IPS-18a (cell line): Measurements from ENCODE around the gene CD52.
A peak's percentile ranks its signal among the peaks of the same experiment; 100 is the strongest.

Experiments
- H3K27ac ChIP-seq: one replicate; pipeline ENCODE4 v1.5.1; 2013; ENCODE audit warnings: low read length
- H3K27me3 ChIP-seq: one replicate; pipeline ENCODE4 v1.6.1; 2013; ENCODE audit warnings: mild to moderate bottlenecking, low read length; ENCODE audit not compliant: control insufficient read depth, insufficient read depth
- H3K36me3 ChIP-seq: one replicate; pipeline ENCODE4 v1.6.1; 2013; ENCODE audit warnings: low read depth, low read length; ENCODE audit not compliant: control insufficient read depth
- H3K4me1 ChIP-seq: one replicate; pipeline ENCODE4 v1.6.1; 2013; ENCODE audit warnings: low read depth, low read length; ENCODE audit not compliant: control insufficient read depth
- H3K4me3 ChIP-seq: one replicate; pipeline ENCODE4 v1.5.1; 2013; ENCODE audit warnings: low read length
- H3K9ac ChIP-seq: one replicate; pipeline ENCODE4 v1.6.1; 2013; ENCODE audit warnings: mild to moderate bottlenecking, low read length, moderate library complexity
- H3K9me3 ChIP-seq: one replicate; pipeline ENCODE4 v1.6.1; 2013; ENCODE audit warnings: low read depth, low read length; ENCODE audit not compliant: control insufficient read depth

Gene CD52

DNA sequence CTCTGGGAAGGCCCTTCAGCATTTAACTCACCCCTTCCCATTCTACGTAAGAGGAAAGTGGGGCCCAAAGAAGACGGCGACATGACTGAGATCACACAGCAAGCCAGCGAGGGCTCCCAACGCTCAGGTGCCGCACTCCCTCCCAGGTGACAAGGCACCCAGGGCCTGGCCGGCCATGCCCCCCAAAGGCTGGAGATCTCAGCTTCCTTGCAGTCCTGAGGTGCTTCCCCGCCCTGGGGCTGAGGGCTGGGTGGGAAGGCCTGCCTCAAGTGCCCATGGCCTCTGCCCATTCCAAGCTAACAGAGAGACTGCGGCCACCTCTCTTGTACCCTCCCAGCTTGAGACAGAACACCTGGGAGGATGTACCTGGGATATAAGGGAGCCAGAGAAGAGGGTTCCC is 37.2 kb downstream of the CD52 start:
- Histone ChIP-seq H3K4me3 (no peak overlapping the region), H3K9me3 (no peaks in the 10 kb centered on the region), H3K27ac (no peak overlapping the region), H3K4me1 (peaks cover 22% of the 10 kb centered on the region), H3K27me3 (peaks cover 11% of the 10 kb centered on the region), H3K9ac (no peak overlapping the region), H3K36me3 (no peaks in the 10 kb centered on the region)

DNA sequence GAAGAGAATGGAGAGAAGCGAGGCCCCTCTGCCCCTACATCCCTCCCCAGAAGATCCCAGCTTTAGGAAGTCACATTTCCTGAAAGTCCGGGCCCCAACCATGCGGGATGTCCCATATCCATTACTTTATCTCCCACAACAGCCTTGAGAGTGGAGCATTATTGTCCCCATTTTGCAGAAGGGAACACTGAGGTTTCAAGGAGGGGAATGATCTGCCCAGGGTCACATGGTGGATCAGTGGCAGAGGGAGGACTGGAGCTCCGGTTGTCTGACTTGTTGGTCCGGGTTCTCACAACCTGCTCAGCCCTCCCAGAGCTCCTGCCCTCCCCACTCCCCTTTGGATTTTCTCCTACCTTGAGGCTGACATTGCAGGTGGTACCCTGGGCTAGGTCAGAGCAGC is 38.3 kb downstream of the CD52 start:
- Histone ChIP-seq H3K27me3 (peaks cover 20% of the 10 kb centered on the region), H3K9me3 (no peaks in the 10 kb centered on the region), H3K9ac (no peak overlapping the region)

DNA sequence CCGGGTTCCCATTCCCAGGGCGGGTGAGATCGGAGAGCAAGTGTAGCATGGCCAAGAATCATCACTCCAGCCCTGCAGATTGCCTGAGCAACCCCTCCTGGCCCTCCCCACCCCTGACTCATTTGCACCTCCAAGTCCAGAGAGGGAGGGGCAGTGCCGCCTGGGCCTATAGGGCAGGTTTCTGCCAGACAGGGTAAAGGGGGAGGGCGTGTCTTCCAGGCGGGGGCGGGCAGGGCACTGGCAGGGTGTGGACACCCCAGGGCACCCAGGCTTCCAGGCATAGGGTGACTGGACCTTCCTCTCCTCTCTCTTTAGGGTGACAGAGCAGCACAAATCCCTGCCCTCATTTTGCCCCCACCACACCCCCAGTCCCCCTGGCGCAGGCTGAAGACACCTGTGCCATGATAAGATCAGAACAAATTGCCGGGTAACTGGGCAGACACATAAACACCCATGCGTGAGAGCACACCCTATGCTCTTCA is 39.4 kb downstream of the CD52 start:
- Histone ChIP-seq H3K27me3 (peaks cover 30% of the 10 kb centered on the region), H3K9ac (no peak overlapping the region), H3K36me3 (no peaks in the 10 kb centered on the region), H3K4me1 (peaks cover 9% of the 10 kb centered on the region), H3K9me3 (no peaks in the 10 kb centered on the region), H3K4me3 (no peak overlapping the region), H3K27ac (no peak overlapping the region)

More for the DNA sequence above, 38.3 kb downstream of the CD52 start:
- H3K36me3 ChIP-seq, result no peaks in the 10 kb centered on the region
- H3K4me1 ChIP-seq, result peaks cover 13% of the 10 kb centered on the region
- no peak overlapping the region for H3K4me3 ChIP-seq
- no peak overlapping the region for H3K27ac ChIP-seq

DNA sequence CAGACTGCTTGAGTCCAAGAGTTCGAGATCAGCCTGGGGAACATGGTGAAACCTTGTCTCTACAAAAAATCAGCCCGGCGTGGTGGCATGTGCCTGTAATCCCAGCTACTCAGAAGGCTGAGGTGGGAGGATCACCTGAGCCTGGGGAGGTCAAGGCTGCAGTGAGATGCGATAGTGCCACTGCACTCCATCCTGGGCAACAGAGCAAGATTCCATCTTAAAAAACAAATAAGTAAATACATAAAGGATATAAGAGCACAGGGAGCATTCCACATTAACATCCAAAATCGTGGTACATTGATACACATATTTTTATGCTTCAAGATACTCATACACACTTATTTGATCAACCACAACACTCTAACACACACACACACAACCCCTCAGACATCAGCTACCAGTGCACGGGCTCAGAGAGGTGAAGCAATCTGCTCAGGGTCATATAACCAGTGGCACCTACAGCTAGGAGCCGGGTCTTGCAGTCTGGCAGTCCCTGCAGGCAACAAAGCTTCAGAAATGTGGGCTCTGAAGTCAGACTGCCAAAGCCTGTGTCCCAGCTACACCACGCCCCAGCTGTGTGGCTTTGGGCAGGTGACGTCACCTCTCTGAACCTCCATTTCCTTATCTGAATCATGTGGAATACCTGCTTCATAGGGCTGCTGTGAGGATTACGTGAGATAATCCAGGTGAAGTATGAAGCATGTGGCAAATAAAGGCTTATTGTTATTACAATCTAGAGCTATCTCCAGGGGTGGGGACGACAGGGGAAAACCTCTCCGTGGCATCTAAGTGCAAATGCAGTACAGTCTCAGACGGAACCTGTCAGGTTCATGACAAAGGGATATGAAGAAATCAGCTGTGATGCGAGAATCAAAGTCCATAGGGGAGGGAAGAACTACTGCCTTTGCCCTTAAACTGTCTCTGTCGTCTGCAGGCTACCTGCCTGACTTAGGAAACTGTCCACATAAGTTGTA is 40.9 kb downstream of the CD52 start:
- no peaks in the 10 kb centered on the region for H3K9me3 ChIP-seq
- no peak overlapping the region for H3K27ac ChIP-seq
- H3K4me1 ChIP-seq, result peaks cover 9% of the 10 kb centered on the region
- no peak overlapping the region for H3K9ac ChIP-seq
- peak overlapping the region; percentile 26 for H3K4me3 ChIP-seq
- peaks cover 33% of the 10 kb centered on the region for H3K27me3 ChIP-seq
- H3K36me3 ChIP-seq, result no peaks in the 10 kb centered on the region

DNA sequence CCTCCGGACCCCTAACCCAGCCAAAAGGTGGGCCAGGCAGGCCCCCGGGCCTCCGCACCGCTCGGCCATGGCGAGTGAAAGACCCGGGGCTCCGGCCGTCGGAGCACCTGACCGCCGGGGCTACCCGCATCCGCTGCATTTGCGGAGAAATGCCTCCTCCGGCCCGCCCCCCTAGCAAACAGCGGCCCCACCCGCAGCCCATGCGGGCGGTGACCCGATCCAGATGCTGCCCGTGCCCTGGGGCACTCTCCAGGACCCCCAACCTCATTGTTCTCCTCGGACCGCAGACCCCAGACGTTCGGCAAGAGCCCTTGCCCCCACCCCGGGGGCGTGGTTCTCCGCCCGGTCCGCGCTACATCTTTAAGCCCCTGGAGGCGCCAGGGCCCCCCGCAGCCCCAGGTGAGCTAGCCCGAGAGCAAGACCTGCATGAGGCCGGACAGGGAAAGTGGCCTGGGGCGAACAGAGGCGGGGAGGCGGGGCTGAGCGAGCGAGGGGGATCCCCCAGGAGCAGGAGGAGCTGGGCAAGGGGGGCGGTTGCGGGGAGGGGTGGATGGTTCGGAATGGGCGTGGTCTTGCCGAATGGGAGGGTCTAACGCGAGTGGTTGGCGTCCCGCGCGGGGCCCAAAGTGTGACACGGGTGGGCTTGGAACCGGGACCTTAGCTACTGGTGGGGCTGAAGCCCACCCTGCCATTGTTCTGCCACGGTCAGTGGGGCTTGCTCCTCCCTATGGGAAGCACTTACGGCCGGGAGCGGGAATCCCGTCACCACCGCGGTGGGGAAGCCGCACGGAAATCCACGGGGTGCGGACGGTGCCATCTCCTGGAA is 42.4 kb downstream of the CD52 start:
- peaks cover 41% of the 10 kb centered on the region for H3K27me3 ChIP-seq
- no peaks in the 10 kb centered on the region for H3K9me3 ChIP-seq
- H3K4me1 ChIP-seq, result peaks cover 12% of the 10 kb centered on the region
- peak overlapping the region; percentile 70 for H3K4me3 ChIP-seq
- peak overlapping the region; percentile 60 for H3K9ac ChIP-seq
- H3K27ac ChIP-seq, result no peak overlapping the region
- H3K36me3 ChIP-seq, result no peaks in the 10 kb centered on the region

DNA sequence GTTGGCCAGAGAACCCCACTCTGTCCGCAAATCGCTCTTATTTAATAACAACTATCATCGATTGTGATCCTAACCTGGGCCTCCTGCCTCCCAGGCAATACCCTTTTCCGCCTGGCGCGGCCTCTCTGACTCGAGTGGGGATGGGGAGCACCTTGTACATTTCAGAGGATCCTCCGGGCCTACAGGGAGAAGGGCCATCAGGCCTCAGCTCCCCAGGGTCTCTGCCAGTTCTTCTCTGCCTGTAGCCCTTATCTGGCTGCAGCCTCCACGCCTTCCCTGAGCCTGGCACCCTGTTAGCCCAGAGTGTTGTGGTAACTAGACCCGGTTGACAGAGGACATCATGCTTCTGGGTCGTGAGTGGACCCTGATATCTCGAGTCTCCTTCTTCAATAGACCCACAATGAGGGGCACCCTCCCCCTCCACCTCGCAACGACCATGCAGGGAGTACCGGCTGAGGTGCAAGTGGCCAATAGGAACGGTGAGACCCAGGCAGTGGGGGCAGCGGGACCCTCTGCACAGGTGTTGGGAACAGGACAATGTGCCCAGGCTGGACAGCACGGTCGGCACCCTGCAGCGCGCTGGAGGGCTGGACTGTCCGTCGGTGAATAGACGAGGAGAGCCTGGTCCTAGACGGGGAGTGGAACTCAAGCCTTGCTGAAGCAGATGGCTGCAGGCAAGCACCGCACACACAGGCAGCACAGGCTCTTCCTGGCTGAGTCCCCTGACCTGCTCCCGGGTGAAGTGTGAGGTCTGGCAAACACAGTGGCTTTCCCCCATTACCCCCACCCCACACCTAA is 43.2 kb downstream of the CD52 start:
- H3K9ac ChIP-seq, result no peak overlapping the region
- H3K9me3 ChIP-seq, result no peaks in the 10 kb centered on the region
- H3K27ac ChIP-seq, result no peak overlapping the region
- H3K27me3 ChIP-seq, result peaks cover 41% of the 10 kb centered on the region
- peak overlapping the region; percentile 70 for H3K4me3 ChIP-seq
- H3K4me1 ChIP-seq, result peaks cover 12% of the 10 kb centered on the region
- no peaks in the 10 kb centered on the region for H3K36me3 ChIP-seq

DNA sequence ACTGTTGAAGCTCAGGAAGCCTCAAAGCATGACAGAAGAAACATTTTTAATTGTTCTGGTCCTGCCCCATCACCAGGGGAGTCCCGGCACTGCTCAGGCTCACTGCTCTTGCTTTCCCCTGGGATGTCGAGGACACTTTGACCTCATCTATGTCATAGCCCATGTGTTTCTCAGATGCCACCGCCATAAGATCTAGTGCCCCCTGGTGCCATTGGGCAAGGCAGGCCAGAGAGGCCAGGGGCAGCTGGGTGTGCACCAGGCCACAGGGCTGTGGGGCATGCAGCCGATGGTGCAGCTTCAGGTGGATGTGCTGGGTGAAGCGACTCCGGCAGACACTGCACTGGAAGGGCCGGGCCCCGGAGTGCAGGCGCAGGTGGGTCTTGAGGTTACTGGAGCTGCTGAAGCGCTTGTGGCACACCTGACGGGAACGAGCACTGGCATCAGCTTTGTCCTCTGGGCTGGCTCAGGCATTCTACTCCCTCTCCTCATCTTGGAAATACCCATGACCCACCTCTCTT is 43.9 kb downstream of the CD52 start:
- H3K27ac ChIP-seq, result no peak overlapping the region
- no peaks in the 10 kb centered on the region for H3K9me3 ChIP-seq
- H3K4me1 ChIP-seq, result peaks cover 9% of the 10 kb centered on the region
- no peak overlapping the region for H3K9ac ChIP-seq
- peaks cover 41% of the 10 kb centered on the region for H3K27me3 ChIP-seq
- no peaks in the 10 kb centered on the region for H3K36me3 ChIP-seq
- no peak overlapping the region for H3K4me3 ChIP-seq

DNA sequence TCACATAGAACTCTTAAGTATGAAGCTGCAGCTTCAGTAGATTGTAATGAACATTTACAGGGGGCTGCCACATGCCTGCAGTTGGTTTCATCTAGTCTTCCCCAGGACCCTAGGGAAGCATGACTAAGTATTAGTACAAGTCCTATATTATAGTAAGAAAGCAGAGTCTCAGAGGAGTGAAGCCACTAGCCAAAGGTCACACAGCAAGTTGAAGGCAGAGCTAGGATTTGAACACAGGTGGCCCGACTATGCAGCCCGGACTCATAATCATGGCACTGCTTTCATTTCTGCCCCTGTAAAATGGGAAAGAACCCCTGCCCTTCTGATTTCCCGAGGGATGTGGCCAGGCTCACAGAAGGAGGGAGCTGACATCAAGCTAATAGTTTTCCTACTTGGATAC is 44.6 kb downstream of the CD52 start:
- peaks cover 41% of the 10 kb centered on the region for H3K27me3 ChIP-seq
- no peak overlapping the region for H3K4me3 ChIP-seq
- no peak overlapping the region for H3K27ac ChIP-seq
- H3K9me3 ChIP-seq, result no peaks in the 10 kb centered on the region
- H3K36me3 ChIP-seq, result no peaks in the 10 kb centered on the region
- peaks cover 7% of the 10 kb centered on the region for H3K4me1 ChIP-seq
- no peak overlapping the region for H3K9ac ChIP-seq

DNA sequence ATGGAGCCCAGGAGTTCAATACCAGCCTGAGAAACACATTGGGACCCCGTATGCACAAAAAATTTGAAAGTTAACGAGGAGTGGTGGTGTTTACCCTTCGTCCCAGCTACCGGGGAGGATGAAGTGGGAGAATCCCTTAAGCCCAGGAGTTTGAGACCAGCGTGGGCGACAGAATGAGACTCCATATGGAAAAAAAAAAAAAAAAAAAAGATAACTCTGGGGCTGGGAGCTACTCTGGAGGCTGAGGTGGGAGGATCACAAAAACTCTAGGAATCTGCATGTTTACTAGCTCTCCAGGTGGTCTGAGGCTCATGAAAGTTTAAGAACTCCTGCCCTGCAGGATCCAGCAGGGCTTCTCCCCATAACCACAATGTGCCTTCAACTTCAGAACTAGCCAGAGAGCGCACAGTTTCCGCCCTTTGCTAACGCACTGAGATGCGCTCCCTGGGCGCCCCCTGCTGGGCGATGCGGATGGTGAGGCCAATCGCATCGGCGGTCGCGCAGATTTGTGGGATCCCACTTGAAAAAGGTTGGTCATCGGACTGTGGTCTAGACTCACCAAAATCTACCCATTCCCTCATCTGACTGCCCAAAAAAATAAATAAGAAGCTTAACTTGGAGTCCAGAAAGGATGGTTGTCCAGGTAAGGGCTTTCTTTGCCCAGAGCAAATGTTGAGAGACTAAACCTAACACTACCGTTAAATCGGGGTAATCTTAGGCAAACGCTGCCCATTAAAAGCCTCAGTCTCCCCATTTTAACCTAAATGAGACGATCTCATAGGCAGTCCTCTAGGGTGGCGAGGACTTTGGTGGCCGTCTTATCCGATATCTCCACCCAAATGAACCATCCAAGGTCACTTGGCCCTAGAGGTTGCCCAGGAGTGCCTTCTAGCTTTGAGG is 46.0 kb downstream of the CD52 start:
- Histone ChIP-seq H3K27me3 (peaks cover 41% of the 10 kb centered on the region), H3K9ac (no peak overlapping the region), H3K9me3 (no peaks in the 10 kb centered on the region), H3K4me1 (peaks cover 7% of the 10 kb centered on the region), H3K27ac (no peak overlapping the region), H3K36me3 (no peaks in the 10 kb centered on the region), H3K4me3 (no peak overlapping the region)

DNA sequence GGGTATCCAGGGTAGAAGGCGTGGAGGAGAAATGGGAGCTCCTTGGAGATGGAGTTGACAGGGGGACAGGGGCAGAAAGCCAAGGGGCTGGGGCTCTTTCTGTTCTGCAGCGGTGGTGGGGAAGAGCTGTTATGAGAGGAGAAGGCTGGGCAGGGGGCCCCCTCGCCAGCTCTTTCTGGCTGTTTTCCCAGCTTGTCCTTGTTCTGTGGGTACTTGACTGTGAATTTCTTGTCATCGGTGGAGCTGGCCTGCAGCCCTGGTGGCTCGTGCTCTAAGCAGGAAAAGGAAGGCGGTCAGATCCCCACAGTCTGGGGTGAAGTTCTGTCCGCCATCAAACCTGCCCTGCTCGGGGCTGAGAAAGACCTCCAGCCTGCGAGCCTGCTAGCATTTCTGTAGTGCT is 47.2 kb downstream of the CD52 start:
- Histone ChIP-seq H3K27ac (no peak overlapping the region), H3K27me3 (peaks cover 30% of the 10 kb centered on the region), H3K4me1 (peaks cover 2% of the 10 kb centered on the region), H3K9me3 (no peaks in the 10 kb centered on the region), H3K9ac (no peak overlapping the region), H3K4me3 (no peak overlapping the region), H3K36me3 (no peaks in the 10 kb centered on the region)
